Colon (tissue), 2 donors: Measurements from ENCODE around the gene MYADML2.
"Not testable (repeated sequence)": the region's sequence is repeated elsewhere in the genome, so short reads cannot be mapped to it uniquely, and the experiment has no call there.

Source experiments
- FAIRE-seq: peaks from 2 replicates; lab custom pipeline; 2012; peaks lifted over from hg19 to GRCh38; lab: Jason Lieb, UNC
- donor health status: control.
- donor health status: control.

The MYADML2 gene

DNA sequence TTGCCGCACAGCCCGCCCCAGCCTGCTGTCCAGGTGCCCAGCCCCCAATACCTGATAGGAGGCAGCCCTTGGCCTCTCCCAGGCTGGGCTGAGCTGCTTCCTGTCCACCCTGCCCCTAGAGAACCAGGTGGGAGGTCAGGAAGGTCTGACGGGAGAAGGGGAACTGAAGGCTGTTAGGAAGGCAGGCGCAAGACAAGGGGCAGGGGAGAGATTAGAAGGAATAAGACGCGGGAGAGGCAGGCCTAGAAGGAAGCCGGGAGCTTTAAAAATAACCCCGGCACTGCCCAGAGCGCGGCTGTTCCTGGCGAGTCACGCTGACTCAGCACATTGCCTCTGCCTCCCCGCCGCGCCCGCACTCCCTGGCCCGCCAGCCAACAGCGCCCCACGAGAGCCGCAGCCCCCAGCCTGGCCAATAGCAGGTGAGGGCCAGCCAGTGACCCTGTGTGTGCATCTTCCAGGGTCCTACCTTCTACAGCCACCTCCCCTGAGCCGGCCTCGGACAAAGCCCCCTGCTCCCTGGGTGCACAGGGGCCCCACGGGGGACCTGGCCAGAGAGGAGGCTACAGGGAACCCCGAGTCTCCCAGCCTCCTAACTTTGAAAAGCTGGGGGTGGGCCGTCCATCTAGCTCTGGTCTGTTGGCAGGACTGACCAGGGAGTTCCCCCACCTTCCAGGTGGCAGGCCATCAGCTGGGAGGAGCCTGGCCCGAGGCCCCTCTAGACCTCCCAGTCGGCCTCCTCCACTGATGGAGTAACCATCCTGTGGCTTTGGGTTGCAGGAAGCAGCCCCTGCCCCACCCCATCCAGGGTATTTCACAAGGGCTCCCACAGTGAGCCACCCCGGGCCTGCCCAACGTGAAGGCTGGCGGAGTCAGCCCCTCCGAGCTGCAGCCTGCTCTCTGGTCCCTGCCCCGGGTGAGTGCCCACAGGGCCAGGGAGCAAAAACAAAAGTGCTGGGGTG, 23.5 kb downstream of the MYADML2 start:
- no peak for FAIRE-seq

DNA sequence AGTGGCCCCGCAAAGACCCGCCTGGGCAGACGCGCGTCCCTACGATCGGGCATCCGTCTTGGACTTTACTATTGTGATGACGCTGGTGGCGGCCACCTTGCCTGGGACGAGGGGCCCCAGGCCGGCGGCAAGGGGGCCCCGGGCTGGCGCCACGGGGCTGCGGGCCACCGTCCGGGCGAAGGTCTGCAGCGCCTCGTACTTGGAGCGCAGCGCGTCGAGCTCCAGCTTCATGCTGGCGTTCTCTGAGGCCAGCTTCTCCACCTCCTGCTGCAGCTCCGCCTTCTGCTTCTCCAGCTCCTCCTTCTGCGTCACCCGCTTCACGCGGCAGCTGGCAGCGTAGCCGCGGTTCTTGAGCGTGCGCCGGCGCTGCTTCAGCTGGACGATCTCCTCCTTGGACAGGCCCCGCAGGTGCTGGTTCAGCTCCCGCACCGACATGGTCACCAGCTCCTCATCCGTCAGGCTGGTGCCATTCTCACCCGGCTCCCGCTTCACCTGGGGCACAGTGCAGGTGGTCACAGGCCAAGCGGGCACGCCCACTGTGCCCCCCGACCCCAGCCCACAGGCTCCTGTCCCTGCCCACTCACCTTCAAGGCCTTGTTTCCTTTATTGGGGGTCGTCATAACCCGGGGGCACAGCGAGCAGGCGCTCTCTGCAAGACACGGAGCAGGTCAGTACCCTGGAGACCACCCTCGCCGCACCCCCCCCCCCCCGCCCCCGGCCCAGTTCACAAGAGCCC, 24.3 kb downstream of the MYADML2 start:
- FAIRE-seq: no peak

DNA sequence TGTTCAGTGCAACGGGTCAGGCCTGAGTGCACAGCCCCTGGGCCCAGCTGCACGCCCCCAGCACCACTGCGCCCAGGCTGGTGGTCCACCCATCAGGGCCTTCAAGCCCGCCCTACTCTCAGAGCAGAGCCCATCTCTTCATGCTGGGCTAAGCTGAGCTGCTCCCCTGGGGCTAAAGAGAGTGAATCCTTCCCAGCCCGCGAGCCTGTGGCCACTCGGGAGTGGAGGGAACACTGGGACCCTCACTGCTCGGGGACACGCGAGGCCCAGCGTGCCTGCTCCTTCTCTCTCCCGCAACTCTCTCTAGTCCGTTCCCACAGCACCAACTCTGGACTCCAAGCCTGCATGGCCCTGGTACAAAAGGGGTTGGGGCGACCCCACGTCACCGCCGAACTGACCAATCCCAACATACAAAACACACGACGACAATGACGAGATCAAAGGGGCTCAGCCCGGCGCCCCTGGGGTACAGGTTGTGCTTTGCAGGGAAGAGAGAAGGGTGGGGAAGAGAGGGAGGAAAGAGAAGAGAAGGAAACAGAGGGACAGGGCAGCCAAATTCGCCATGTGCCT, 25.0 kb downstream of the MYADML2 start:
- no peak for FAIRE-seq

- FAIRE-seq: no peak
Observed at GRCh38 chr17:81921537-81921862, 25.5 kb downstream of the MYADML2 start.

GRCh38 chr17:81920612-81921536, 26.2 kb downstream of the MYADML2 start:
- FAIRE-seq: no peak

DNA sequence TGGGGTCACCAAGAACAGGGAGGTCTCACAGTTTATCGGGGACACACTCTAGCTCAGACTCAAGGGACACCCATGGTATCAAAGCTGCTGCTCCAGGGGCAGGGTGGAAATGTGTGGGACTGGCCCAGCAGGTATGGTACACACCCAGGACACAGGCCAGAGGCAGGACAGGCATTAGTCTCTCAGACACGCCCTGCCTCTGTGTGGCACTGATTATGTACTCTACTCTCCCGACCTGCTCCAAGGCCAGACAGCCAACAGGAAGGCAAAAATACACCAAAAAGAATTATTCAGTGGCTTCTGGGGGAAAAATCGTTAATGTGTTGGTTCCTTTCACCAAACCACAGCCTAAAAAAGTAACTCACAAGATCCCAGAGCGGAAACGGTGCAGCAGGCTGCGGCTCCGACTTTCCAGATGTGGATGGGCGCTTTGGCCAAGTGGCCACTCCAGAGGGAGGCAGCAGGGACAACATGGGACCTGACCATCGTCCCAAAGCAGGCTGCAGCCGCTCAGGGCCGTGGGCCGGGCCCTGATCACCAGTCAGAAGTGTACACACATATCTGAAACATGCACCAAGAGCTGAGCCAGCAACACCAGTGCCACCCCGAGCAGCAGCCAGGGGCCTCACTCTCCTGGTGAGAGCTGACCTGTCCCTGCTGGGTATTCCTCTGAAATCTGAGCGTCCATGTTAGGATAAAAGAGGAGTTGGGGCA, 28.0 kb downstream of the MYADML2 start:
- no peak for FAIRE-seq

DNA sequence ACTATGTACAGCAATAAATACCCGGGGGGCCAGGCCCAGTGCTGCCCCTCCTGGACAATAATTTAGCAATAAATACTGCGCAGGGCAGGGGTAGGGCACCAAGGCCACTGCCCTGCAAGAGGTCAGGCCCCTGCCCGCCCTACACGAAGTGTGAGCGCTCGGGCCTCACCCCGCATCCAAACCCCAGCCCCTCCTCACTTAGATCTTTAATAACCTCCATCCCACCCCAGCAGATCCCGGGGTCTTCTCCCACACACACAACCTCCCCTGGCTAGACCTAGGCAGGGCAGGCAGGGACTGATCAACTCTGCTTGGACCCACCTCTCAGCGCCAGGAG, 28.7 kb downstream of the MYADML2 start:
- FAIRE-seq: not testable (repeated sequence)

DNA sequence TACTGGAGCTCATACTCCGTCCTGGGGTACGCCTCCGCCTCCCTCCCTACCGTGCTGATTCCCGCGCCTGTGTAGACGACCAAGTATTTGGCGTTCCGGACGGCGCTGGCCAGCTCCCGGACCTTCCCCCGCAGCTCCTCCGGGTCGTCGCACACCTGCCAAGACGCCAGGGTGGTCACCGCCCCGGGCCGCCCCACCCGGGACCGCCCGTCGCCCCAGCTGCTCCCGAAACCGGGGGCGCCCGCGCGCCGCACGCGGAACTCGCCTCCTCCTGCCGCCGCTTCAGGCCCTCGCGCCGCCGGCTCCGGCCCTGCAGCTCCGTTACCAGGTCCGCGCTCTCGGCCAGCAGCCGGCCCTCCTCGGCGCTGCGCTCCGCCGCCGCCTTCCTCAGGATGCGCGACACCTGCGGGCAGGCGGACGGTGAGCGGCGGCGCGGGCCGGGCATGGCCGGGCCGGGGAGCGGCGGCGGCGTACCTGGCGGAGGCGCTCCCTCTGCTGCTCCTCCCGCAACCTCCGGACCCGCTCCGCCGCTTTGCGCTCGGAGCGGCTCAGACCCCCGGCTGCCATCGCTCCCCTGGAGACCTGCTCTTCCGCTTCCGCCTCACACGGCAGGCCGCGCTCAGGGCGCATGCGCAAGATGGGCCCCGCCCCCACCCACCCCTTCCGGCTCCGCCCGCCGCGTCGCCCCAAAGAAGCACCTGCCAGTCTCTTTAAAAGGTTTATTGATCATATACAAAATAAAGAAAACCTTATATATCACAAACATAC, 29.3 kb downstream of the MYADML2 start, which contains the start of gene SIRT7:
SIRT7 (minus strand) TSS at position 612 of the 768 bp plus-strand sequence; CDS start at position 567, 45 bp downstream.
- no peak for FAIRE-seq

DNA sequence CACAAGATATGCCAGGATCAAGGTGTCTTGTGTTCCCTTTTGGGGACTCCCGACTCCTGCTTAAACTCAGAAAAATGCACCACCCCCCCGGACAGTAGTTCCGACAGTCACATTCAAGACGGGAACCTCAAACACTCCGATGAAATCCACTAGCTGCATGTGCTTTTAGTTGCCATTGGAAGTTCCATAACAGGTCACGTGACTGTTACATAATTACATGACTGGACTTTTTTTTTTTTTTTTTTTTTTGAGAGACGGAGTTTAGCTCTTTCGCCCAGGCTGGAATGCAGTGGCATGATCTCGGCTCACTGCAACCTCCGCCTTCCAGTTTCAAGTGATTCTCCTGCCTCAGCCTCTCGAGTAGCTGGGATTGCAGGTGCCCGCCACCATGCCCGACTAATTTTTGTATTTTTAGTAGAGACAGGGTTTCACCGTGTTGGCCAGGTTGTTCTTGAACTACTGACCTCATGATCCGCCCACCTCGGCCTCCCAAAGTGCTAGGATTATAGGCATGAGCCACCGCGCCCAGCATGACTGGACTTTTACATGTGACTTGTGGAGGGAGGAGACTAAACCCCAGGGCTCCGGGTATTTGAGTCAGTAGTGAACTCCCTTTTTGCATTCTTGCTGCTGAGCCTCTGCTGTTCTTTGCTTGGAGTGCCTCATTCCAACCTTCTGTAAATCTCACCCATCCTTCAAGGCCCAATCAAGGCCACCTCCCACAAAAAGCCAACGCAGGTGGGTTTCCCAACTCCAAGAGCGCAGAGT, 30.6 kb downstream of the MYADML2 start:
- no peak for FAIRE-seq

- FAIRE-seq: no peak
Observed at GRCh38 chr17:81915331-81915730, 31.7 kb downstream of the MYADML2 start.

- no peak for FAIRE-seq
Observed at GRCh38 chr17:81914103-81914850, 32.8 kb downstream of the MYADML2 start.

GRCh38 chr17:81913394-81914102, 33.5 kb downstream of the MYADML2 start:
- FAIRE-seq: no peak

DNA sequence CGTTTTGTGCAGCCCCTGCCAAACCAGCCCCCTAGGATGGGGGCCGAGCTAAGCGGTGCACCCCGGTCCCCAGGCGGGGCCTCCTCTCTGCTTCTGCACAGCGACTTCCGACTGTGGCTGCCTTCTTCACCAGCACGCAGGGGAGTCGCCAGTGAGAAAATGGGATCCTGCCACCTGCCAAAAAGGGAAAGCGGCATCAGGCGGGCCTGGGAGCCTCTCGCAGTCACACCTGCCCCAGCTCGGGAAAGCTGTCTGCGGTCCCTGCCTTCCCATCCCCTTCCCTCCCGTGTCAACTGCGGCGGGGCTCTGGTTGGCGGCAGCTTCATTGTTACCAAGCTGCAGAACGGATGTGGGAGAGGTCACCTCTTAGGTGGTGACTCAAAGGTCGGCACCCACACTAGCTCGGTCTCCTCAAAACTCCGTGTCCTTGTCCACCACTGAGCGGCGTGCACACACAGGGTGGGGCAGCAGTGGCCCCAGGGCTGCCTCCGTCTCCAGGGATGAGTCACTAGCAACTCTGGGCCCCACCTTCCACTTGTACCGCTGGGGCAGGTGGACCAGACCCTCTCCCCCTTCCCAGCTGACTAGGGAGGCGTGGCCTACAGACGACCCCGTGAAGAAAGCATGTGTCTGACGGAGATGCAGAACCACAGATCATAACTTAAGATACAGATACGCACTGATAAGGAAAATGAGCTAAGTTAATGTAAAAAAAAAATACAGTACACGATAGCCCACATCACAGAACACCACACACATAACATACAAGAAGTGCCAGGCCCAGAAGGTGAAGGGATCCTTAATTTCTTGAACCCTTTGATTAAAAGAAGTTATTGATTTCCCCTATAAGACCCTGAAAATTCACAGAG, 34.4 kb downstream of the MYADML2 start:
- FAIRE-seq: no peak

DNA sequence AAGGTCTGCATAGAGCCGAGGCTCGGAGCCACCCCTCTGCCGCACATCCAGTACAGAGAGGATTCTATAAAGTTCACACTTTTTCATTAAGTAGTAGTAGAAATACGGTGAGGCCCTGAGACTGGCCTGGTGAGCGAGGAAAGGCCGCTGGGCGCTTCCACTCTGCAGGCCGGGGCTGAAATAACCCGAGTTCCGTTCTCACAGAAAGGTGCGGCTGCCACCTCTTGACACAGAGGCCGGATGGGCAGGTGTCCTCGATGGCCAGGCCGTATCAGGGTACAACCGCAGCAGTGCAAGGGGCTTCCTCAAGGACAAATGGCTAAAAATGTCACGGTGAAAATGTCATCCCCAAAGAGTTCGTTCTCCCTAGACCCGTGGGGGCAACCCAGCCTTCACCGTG, 35.1 kb downstream of the MYADML2 start:
- no peak for FAIRE-seq

GRCh38 chr17:81911277-81911961, 35.6 kb downstream of the MYADML2 start, which contains the start of gene PCYT2:
TSS of gene PCYT2 (minus strand) at chr17:81911399. CDS start at chr17:81911355, 44 bp downstream.
- FAIRE-seq: no peak

DNA sequence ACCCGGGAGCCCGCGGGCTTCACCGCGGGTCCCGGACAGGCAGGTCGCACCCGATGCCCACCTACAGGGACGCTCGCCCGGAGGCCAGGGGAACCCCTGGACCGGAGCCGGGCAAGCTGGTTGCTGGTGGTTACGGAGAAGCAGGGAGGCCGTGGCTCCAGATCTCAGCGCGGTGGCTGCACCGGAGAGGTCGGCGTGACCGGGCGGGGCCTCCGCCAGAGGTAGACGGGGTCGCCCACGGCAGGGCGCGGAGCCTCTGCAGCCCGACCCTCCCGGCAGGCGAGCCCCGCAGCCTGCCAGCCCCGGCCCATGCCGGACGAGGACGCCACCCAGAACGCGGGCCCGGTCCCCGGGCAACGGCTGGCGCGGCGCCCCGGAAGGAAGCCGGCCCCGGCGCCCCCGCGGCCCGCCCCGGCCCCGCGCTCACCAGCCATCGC, 36.2 kb downstream of the MYADML2 start:
- no peak for FAIRE-seq
